PFSK-1 (cell line): ENCODE results near the gene RERE.
A peak's percentile ranks its signal among the peaks of the same experiment; 100 is the strongest.

Source experiments
- FOXP2 ChIP-seq: optimal IDR thresholded peaks from 2 replicates; pipeline ENCODE3; 2011; ENCODE audit warnings: borderline replicate concordance, control low read depth, inconsistent platforms; ENCODE audit not compliant: insufficient read depth; ENCODE audit errors: extremely low read length, extremely low read depth
- POLR2AphosphoS5 ChIP-seq: IDR thresholded peaks from 2 replicates; pipeline ENCODE4 v1.6.1; 2012; ENCODE audit warnings: low read depth, mild to moderate bottlenecking, control low read depth, low read length, moderate library complexity
- SIN3A ChIP-seq: IDR thresholded peaks from 2 replicates; pipeline ENCODE4 v1.6.1; 2012; ENCODE audit warnings: mild to moderate bottlenecking, low read length, moderate library complexity, borderline replicate concordance; ENCODE audit not compliant: insufficient read depth
- TAF1 ChIP-seq: IDR thresholded peaks from 2 replicates; pipeline ENCODE4 v1.6.1; 2012; ENCODE audit warnings: low read length, control low read depth, borderline replicate concordance; ENCODE audit not compliant: insufficient read depth

- TF ChIP-seq POLR2AphosphoS5 (no peak), SIN3A (no peak; the same call in 1 of the 2 replicates), TAF1 (no peak), FOXP2 (peak; percentile 43)
These were observed 149.4 kb downstream of the RERE start for GRCh38 chr1:8667869-8668594.
